AG09309 (cell line): ENCODE results near the gene SYT11.

ENCODE experiments used
- DNase-seq: peaks from one replicate; pipeline ENCODE4 v3.0.0-alpha.2; 2010; ENCODE audit warnings: low read depth
- H3K4me3 ChIP-seq: 2 replicates; pipeline ENCODE4 v1.5.1; 2011; ENCODE audit warnings: mild to moderate bottlenecking, low read depth, low read length, moderate library complexity; ENCODE audit not compliant: control insufficient read depth
- TF ChIP-seq, protein P1 (sequence below): IDR thresholded peaks from 2 replicates; pipeline ENCODE4 v1.5.1; 2011; ENCODE audit warnings: mild to moderate bottlenecking, low read depth, low read length, inconsistent platforms; ENCODE audit not compliant: insufficient read depth, control insufficient read depth; ENCODE audit errors: missing control alignments

SYT11 gene

DNA sequence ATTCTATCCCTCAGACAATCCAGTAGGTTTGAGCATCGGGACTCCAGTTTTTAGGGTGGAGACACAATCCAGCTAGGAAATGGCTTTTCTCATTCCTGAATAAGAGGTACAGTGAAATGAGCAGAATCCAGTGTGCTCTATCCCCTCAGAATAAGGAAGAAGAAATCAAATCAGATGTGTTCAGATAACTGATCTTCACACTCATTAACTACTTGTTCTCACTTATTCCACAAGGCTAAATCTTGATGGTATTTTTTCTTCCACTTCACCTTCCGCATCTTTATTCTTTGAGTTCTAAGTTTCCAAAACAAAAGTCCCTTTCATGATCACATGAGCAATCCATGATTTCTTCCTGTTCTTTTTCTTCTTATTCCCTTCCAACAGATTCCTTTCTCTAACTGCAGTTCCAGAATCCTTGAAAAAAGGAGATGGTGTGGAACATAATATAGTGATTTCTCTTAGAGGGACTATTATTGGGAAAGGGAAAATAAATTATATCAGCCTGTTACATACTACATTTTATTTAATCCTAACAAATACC lies 1.7 kb downstream of the SYT11 start:
- DNase-seq, result no peak

DNA sequence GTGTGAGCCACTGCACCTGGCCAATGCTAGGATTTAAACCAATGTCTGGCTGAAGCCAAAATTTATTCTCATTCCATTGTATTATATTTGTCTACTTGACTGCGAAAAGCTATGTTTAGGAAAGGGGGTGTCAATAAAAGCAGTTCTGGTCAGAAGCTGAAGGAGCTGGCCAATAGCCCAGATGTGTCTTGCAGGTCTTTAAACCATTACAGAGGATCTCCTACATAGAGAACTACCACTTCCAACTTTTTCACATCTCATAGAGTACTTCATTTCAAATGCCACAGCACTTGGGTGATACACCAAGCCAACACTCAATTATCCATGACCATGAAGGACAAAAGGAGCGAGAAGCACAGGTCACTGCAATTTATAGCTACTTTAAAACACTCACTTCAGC lies 2.5 kb downstream of the SYT11 start:
- H3K4me3 ChIP-seq, result no peak overlapping the region
- DNase-seq, result no peak
- TF ChIP-seq, protein P1, sequence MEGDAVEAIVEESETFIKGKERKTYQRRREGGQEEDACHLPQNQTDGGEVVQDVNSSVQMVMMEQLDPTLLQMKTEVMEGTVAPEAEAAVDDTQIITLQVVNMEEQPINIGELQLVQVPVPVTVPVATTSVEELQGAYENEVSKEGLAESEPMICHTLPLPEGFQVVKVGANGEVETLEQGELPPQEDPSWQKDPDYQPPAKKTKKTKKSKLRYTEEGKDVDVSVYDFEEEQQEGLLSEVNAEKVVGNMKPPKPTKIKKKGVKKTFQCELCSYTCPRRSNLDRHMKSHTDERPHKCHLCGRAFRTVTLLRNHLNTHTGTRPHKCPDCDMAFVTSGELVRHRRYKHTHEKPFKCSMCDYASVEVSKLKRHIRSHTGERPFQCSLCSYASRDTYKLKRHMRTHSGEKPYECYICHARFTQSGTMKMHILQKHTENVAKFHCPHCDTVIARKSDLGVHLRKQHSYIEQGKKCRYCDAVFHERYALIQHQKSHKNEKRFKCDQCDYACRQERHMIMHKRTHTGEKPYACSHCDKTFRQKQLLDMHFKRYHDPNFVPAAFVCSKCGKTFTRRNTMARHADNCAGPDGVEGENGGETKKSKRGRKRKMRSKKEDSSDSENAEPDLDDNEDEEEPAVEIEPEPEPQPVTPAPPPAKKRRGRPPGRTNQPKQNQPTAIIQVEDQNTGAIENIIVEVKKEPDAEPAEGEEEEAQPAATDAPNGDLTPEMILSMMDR, result no peak

More for the DNA sequence above, 1.7 kb downstream of the SYT11 start:
- TF ChIP-seq, protein P1, result no peak
- H3K4me3 ChIP-seq, result peak overlapping the region; percentile 55

DNA sequence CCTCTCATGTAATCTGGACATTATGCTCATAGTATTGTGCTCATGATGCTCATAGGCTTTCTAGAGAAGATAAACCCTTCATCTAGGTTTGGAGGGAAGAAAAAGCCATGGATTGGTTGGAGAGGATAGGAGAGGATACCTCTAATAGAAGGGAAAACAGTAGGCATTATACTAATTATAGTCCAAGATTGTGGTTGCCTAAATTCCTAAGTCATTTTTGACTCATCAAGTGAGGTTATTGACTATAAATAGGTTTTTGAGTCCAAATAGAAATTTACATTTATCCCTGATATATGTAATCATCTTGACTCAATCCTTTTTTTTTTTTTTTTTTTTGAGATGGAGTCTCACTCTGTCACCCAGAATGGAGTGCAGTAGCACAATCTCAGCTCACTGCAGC lies 5.0 kb downstream of the SYT11 start:
- no peak for DNase-seq
- no peak overlapping the region for H3K4me3 ChIP-seq
- TF ChIP-seq, protein P1, result no peak

DNA sequence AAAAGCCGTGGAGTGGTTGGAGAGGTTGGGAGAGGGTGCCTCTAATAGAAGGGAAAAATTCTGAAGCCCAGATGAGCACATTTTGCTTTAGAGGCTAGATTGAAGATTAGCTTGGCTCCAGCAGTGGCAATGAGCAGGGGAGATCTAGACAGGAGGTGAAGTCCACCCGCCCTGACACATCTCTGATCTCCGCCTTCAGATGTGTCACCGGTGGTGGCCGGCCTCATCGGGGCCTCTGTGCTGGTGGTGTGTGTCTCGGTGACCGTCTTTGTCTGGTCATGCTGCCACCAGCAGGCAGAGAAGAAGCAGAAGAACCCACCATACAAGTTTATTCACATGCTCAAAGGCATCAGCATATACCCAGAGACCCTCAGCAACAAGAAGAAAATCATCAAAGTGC lies 8.4 kb downstream of the SYT11 start:
- DNase-seq, result no peak
- TF ChIP-seq, protein P1, result no peak
- no peak overlapping the region for H3K4me3 ChIP-seq

DNA sequence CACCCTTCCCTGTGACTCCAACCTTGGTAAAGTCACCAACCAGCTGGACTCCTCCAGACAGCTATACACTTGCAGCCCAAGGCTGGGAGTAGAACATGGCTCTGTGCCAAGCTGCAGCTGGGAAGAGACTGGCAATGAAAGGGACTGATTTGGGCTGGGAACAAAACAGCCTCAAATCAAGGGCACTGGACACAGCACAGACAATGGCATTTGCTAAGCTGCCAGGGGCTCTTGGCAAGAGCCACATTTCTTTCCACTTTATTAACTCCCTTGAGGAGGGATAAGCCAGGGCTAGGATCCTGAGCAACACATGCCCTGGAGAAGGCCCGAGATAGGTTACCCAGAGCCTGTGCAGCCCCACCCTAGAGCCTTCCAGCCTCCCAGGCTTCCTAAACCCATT lies 12.0 kb downstream of the SYT11 start:
- no peak for DNase-seq
- TF ChIP-seq, protein P1, result no peak
- no peak overlapping the region for H3K4me3 ChIP-seq

DNA sequence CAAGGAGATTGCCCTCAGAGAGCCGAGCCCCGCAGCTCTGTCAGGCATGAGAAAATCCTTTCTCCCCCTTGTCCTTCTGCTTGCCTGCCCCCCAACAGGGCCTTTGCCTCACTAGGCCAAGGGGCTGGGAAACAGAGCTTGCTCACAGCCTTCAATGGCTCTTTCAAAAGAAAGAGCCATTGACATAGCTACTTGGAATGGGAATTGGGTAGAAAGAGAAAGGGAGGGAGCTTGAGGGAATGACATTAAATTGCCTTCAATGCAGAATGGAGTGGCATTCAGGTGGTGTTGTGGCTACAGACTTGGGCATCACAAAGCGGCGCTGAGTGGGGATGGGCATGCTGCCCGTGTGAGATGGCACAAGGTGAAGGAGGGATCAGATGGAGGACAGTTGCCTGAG lies 13.2 kb downstream of the SYT11 start:
- TF ChIP-seq, protein P1, result no peak
- H3K4me3 ChIP-seq, result no peak overlapping the region

DNA sequence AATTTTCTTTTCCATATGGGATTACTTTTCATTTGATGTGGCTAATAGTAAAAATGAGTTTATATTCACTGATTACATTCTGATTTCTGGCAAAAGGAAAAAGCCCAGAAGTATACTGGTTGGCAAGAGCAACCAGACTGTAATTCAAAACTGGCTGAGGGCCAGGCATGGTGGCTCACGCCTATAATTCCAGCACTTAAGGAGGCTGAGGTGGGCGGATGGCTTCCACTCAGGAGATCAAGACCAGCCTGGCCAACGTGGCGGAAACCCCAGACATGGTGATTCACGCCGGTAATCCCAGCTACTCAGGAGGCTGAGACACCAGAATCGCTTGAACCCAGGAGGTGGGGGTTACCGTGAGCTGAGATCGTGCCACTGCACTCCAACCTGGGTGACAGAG lies 14.5 kb downstream of the SYT11 start:
- TF ChIP-seq, protein P1, result no peak
- H3K4me3 ChIP-seq, result no peak overlapping the region

More for the DNA sequence above, 13.2 kb downstream of the SYT11 start:
- DNase-seq, result no peak

More for the DNA sequence above, 14.5 kb downstream of the SYT11 start:
- peak; percentile 38 for DNase-seq
